ENCODE results near the gene NHERF1.

NHERF1 gene

GRCh38 chr17:74715144-74715543 lies 33.3 kb upstream of the NHERF1 start:
- TF ChIP-seq TAF1 (IDR thresholded peaks at IDR 0.05; ENCODE audit: borderline replicate concordance, insufficient read depth, low read length): no peak
- no peak for TF ChIP-seq POLR2AphosphoS5 (IDR thresholded peaks at IDR 0.05; ENCODE audit: low read depth, low read length)
- TF ChIP-seq FOXP2 (optimal IDR thresholded peaks at IDR 0.05; ENCODE audit: borderline replicate concordance, extremely low read depth, extremely low read length, insufficient read depth): no peak
- no peak for TF ChIP-seq SIN3A (IDR thresholded peaks at IDR 0.05; ENCODE audit: borderline replicate concordance, insufficient read depth, low read length)
- no peak for TF ChIP-seq REST (IDR thresholded peaks at IDR 0.05; ENCODE audit: insufficient read depth in 1 of 2, low read depth in 2 of 2, low read length in 2 of 2)

GRCh38 chr17:74720506-74720905 lies 27.9 kb upstream of the NHERF1 start:
- no peak for TF ChIP-seq SIN3A (IDR thresholded peaks at IDR 0.05; ENCODE audit: borderline replicate concordance, insufficient read depth, low read length)
- no peak for TF ChIP-seq REST (IDR thresholded peaks at IDR 0.05; ENCODE audit: insufficient read depth in 1 of 2, low read depth in 2 of 2, low read length in 2 of 2)
- TF ChIP-seq POLR2AphosphoS5 (IDR thresholded peaks at IDR 0.05; ENCODE audit: low read depth, low read length): no peak
- TF ChIP-seq TAF1 (IDR thresholded peaks at IDR 0.05; ENCODE audit: borderline replicate concordance, insufficient read depth, low read length): no peak
- no peak for TF ChIP-seq FOXP2 (optimal IDR thresholded peaks at IDR 0.05; ENCODE audit: borderline replicate concordance, extremely low read depth, extremely low read length, insufficient read depth)

- TF ChIP-seq REST (IDR thresholded peaks at IDR 0.05; ENCODE audit: insufficient read depth in 1 of 2, low read depth in 2 of 2, low read length in 2 of 2) (no peak), SIN3A (IDR thresholded peaks at IDR 0.05; ENCODE audit: borderline replicate concordance, insufficient read depth, low read length) (no peak), TAF1 (IDR thresholded peaks at IDR 0.05; ENCODE audit: borderline replicate concordance, insufficient read depth, low read length) (no peak), FOXP2 (optimal IDR thresholded peaks at IDR 0.05; ENCODE audit: borderline replicate concordance, extremely low read depth, extremely low read length, insufficient read depth) (no peak), POLR2AphosphoS5 (IDR thresholded peaks at IDR 0.05; ENCODE audit: low read depth, low read length) (no peak)
Observed at GRCh38 chr17:74722782-74723181, 25.6 kb upstream of the NHERF1 start.

- TF ChIP-seq POLR2AphosphoS5 (IDR thresholded peaks at IDR 0.05; ENCODE audit: low read depth, low read length) (no peak), SIN3A (IDR thresholded peaks at IDR 0.05; ENCODE audit: borderline replicate concordance, insufficient read depth, low read length) (no peak), FOXP2 (optimal IDR thresholded peaks at IDR 0.05; ENCODE audit: borderline replicate concordance, extremely low read depth, extremely low read length, insufficient read depth) (no peak), TAF1 (IDR thresholded peaks at IDR 0.05; ENCODE audit: borderline replicate concordance, insufficient read depth, low read length) (no peak), REST (IDR thresholded peaks at IDR 0.05; ENCODE audit: insufficient read depth in 1 of 2, low read depth in 2 of 2, low read length in 2 of 2) (no peak)
Observed at GRCh38 chr17:74723891-74724290, 24.5 kb upstream of the NHERF1 start.

- TF ChIP-seq SIN3A (IDR thresholded peaks at IDR 0.05; ENCODE audit: borderline replicate concordance, insufficient read depth, low read length) (no peak), TAF1 (IDR thresholded peaks at IDR 0.05; ENCODE audit: borderline replicate concordance, insufficient read depth, low read length) (no peak), POLR2AphosphoS5 (IDR thresholded peaks at IDR 0.05; ENCODE audit: low read depth, low read length) (no peak), FOXP2 (optimal IDR thresholded peaks at IDR 0.05; ENCODE audit: borderline replicate concordance, extremely low read depth, extremely low read length, insufficient read depth) (no peak)
Observed at GRCh38 chr17:74725111-74725510, 23.3 kb upstream of the NHERF1 start.
